Peyer's patch (tissue), 4 donors: ENCODE results near the gene BEST1. TPM values are rescaled to one million over a fixed set of nuclear protein-coding genes. Genes with fewer than 3 reads are reported as not detected.

Experiments used
- DNase-seq, 3 donors: peaks; one replicate each; pipeline ENCODE4 v3.0.0-alpha.2; 2017 to 2019
- H3K27ac ChIP-seq, 4 donors: fragments of 200-600 bp; sonication (generic); one replicate each; pipeline ENCODE4 v1.5.1; 2016 to 2019
- H3K27me3 ChIP-seq, 2 donors: fragments of 200-600 bp; sonication (generic); one replicate each; pipeline ENCODE4 v1.5.1; 2019
- H3K36me3 ChIP-seq, 3 donors: fragments of 200-600 bp; sonication (generic); one replicate each; pipeline ENCODE4 v1.5.1; 2016 to 2019
- H3K4me1 ChIP-seq, 4 donors: fragments of 200-600 bp; sonication (generic); one replicate each; pipeline ENCODE4 v1.5.1; 2016 to 2019
- H3K4me3 ChIP-seq, 4 donors: fragments of 200-600 bp; sonication (generic); 1 replicate in 3 of 4; 2 replicates in 1 of 4; pipeline ENCODE4 v1.5.1; 2016 to 2019; ENCODE audit warnings: mild to moderate bottlenecking in 1 of 4
- H3K9me3 ChIP-seq, 4 donors: fragments of 200-600 bp; sonication (generic); one replicate each; pipeline ENCODE4 v1.5.1; 2016 to 2019; ENCODE audit warnings: mild to moderate bottlenecking in 1 of 4
- CTCF ChIP-seq, 6 experiments: fragments of 450-650 bp in 4 of 6; fragments of 200-600 bp in 2 of 6; sonication (generic) in 1 of 6; IDR thresholded peaks; one replicate each; pipeline ENCODE4 v1.5.1; 2017 to 2019; ENCODE audit warnings: antibody characterized with exemption in 6 of 6, mild to moderate bottlenecking in 3 of 6, moderate library complexity in 1 of 6
- POLR2A ChIP-seq, 2 donors: fragments of 450-650 bp; IDR thresholded peaks; one replicate each; pipeline ENCODE4 v1.5.1; 2017; ENCODE audit warnings: antibody characterized with exemption in 2 of 2, mild to moderate bottlenecking in 2 of 2, moderate library complexity in 2 of 2
- total RNA-seq, 4 donors: library from RNA; depleted of rRNA; stranded (reverse); fragments of >200 nt; gene quantifications; one replicate each; pipeline ENCODE4 v1.1.0, GENCODE V29; 2016

BEST1 gene
- total RNA-seq, 4 donors from 2014 or later: 0.47 to 4.1 (median 2.3) TPM

GRCh38 chr11:61905067-61905696 is 45.0 kb upstream of the BEST1 start:
- Histone ChIP-seq H3K4me1 (peaks cover 0 to 9% (median 0%) of the 10 kb centered on the region in 4 donors), H3K4me3 (no peak overlapping the region), H3K27me3 (no peaks in the 10 kb centered on the region), H3K36me3 (peaks cover 0 to 13% (median 0%) of the 10 kb centered on the region in 3 donors), H3K9me3 (no peaks in the 10 kb centered on the region), H3K27ac (no peak overlapping the region)
- DNase-seq: no peak
- TF ChIP-seq CTCF (IDR thresholded peaks at IDR 0.05): no peak
- TF ChIP-seq POLR2A (IDR thresholded peaks at IDR 0.05): no peak

GRCh38 chr11:61905801-61906521 is 44.2 kb upstream of the BEST1 start:
- Histone ChIP-seq H3K4me1 (peaks cover 0 to 9% (median 0%) of the 10 kb centered on the region in 4 donors), H3K27ac (no peak overlapping the region), H3K4me3 (no peak overlapping the region), H3K36me3 (peaks cover 0 to 13% (median 0%) of the 10 kb centered on the region in 3 donors), H3K27me3 (no peaks in the 10 kb centered on the region), H3K9me3 (no peaks in the 10 kb centered on the region)
- TF ChIP-seq CTCF (IDR thresholded peaks at IDR 0.05) (no peak), POLR2A (IDR thresholded peaks at IDR 0.05) (no peak)
- DNase-seq: no peak

GRCh38 chr11:61906522-61906909 is 43.6 kb upstream of the BEST1 start:
- Histone ChIP-seq H3K27me3 (no peaks in the 10 kb centered on the region), H3K4me1 (peaks cover 0 to 9% (median 0%) of the 10 kb centered on the region in 4 donors), H3K9me3 (no peaks in the 10 kb centered on the region), H3K27ac (no peak overlapping the region), H3K4me3 (no peak overlapping the region), H3K36me3 (peaks cover 0 to 13% (median 0%) of the 10 kb centered on the region in 3 donors)
- TF ChIP-seq CTCF (IDR thresholded peaks at IDR 0.05): no peak
- TF ChIP-seq POLR2A (IDR thresholded peaks at IDR 0.05): no peak
- no peak for DNase-seq

GRCh38 chr11:61907282-61907681 is 42.9 kb upstream of the BEST1 start:
- TF ChIP-seq CTCF (IDR thresholded peaks at IDR 0.05) (no peak), POLR2A (IDR thresholded peaks at IDR 0.05) (no peak)

GRCh38 chr11:61907871-61908729 is 42.1 kb upstream of the BEST1 start:
- Histone ChIP-seq H3K4me1 (peaks cover 0 to 16% (median 0%) of the 10 kb centered on the region in 4 donors), H3K4me3 (no peak overlapping the region), H3K27me3 (no peaks in the 10 kb centered on the region), H3K9me3 (no peaks in the 10 kb centered on the region), H3K27ac (no peak overlapping the region), H3K36me3 (peaks cover 0 to 13% (median 0%) of the 10 kb centered on the region in 3 donors)
- TF ChIP-seq CTCF (IDR thresholded peaks at IDR 0.05): no peak
- no peak for TF ChIP-seq POLR2A (IDR thresholded peaks at IDR 0.05)
- DNase-seq: no peak

More at GRCh38 chr11:61907282-61907681, 42.9 kb upstream of the BEST1 start:
- no peaks in the 10 kb centered on the region for H3K27me3 ChIP-seq
- H3K36me3 ChIP-seq: peaks cover 0 to 13% (median 0%) of the 10 kb centered on the region in 3 donors
- peaks cover 0 to 15% (median 0%) of the 10 kb centered on the region in 4 donors for H3K4me1 ChIP-seq
- H3K27ac ChIP-seq: no peak overlapping the region
- H3K4me3 ChIP-seq: no peak overlapping the region
- DNase-seq: no peak
- no peaks in the 10 kb centered on the region for H3K9me3 ChIP-seq
